ENCODE results near the gene MEPCE.
"Not testable (repeated sequence)": the region's sequence is repeated elsewhere in the genome, so short reads cannot be mapped to it uniquely, and the experiment has no call there.

The MEPCE gene, protein sequence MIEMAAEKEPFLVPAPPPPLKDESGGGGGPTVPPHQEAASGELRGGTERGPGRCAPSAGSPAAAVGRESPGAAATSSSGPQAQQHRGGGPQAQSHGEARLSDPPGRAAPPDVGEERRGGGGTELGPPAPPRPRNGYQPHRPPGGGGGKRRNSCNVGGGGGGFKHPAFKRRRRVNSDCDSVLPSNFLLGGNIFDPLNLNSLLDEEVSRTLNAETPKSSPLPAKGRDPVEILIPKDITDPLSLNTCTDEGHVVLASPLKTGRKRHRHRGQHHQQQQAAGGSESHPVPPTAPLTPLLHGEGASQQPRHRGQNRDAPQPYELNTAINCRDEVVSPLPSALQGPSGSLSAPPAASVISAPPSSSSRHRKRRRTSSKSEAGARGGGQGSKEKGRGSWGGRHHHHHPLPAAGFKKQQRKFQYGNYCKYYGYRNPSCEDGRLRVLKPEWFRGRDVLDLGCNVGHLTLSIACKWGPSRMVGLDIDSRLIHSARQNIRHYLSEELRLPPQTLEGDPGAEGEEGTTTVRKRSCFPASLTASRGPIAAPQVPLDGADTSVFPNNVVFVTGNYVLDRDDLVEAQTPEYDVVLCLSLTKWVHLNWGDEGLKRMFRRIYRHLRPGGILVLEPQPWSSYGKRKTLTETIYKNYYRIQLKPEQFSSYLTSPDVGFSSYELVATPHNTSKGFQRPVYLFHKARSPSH

GRCh38 chr7:100429637-100430492, at the start of gene MEPCE:
MEPCE (plus strand) TSS chr7:100429831; CDS start chr7:100430019, 188 bp downstream.
- DNase-seq = peak; percentile 94

DNA sequence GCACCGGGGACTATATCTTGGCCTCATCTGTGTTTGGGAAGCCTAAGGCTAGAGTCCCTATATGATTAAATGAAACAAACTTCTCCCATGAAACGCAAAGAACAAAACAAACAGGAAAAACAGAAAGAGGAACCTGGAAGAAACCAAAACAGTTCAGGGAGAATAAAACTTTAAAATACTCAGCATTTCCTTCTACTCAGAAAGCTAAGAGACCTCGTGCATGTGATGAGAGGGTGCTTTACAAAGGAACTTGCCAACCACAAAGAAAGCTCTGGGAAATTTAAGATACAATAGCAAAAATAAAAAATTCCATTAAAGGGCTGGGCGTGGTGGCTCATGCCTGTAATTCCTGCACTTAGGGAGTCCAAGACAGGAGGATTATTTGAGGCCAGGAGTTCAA, 49.4 kb upstream of the MEPCE start:
- DNase-seq = no peak

- not testable (repeated sequence) for DNase-seq
These were observed 47.9 kb upstream of the MEPCE start for GRCh38 chr7:100381531-100382233.

GRCh38 chr7:100382234-100382853, 47.3 kb upstream of the MEPCE start:
- not testable (repeated sequence) for DNase-seq

- DNase-seq = no peak
These were observed 44.9 kb upstream of the MEPCE start for GRCh38 chr7:100384628-100385294.

DNA sequence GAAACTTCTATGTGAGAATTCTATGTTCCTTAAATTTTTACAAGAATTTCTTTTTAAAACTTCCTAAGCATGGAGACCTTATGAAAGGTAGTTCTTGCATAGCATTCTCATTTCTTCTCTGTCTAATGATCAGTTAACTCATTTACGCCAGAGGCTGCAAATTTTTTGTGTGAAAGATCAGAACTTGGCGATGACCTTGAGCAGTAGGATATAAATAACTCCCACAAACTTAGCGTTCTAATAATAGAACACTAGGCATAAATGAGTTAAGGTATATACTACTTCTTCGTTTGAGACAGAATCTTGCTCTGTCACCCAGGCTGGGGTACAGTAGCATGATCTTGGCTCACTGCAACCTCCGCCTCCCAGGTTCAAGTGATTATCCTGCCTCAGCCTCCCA, 42.7 kb upstream of the MEPCE start:
- no peak for DNase-seq

DNA sequence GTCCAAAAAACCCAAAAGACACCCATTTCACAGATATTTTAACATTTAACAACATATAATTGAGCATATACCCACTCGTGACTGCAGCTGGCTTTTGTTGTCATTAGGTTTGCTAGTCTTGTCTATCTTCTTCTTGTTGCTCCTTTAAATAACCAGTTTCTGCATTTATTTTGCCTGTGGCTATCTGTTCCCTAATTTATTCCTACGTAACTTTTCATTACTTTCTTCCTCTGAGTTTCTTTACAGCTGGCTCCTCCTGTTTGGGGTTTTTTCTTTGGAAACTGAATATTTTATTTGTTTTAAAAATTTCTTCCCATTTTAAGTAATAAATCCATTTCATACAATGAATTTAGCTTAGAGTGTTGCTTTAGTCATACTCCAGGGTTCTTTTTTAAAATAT, 41.9 kb upstream of the MEPCE start:
- DNase-seq = no peak

GRCh38 chr7:100389437-100390088, 40.1 kb upstream of the MEPCE start:
- DNase-seq = no peak

DNA sequence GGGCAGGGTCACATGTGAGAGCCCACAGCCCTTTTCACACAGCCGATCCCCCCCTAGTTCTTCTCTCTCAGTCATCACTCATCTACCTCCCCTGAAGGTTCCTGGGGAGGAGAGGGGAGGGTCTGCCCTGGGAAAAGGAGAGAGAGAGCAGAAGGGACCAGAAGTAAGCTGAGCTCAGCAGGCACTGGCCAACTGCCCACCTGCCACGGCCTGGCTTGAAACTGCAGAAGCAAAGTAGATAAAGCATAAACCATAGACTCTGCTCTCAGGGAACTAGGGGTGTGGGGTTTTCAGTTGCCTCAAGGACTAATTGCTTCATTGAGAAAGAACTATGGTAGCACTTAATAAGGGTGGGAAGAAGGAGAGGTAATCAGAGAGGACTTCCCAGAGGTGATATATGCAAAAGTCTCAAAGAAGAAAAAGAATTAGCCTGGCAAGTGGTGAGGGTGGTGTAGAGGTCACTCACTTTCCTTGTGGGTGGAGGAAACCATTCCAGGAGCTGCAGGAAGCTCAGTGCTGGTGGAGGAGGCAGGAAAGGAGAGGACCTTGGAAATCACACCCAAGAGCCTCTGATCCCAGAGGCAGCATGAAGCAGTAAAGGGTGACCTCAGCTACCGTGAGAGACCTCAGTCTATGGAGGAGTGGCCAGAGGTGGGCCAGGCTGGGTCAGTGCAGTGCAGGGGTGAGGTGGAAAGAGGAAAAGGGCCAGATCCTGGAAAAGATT, 39.2 kb upstream of the MEPCE start:
- DNase-seq = no peak

- DNase-seq = no peak
These were observed 36.3 kb upstream of the MEPCE start for GRCh38 chr7:100393233-100393905.

DNA sequence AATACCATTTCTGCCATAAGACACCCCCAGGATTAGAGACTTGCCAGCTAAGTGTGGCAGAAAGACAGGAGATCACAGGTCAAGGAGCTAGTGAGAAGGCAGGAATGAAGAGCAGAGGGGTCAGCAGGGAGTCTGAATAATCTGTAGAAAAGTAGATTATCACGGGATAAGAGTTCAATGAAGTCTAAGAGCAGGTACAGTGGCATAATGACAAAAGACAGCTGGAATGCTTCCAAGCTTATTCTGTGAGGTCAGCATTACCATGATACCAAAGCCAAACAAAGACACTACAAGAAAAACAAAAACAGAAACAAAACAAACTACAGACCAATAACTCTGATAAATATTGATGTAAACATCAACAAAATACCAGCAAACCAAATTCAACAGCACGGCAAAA, 35.6 kb upstream of the MEPCE start:
- no peak for DNase-seq

- DNase-seq = peak; percentile 22 to 29
These were observed 33.1 kb upstream of the MEPCE start for GRCh38 chr7:100396421-100396982.

DNA sequence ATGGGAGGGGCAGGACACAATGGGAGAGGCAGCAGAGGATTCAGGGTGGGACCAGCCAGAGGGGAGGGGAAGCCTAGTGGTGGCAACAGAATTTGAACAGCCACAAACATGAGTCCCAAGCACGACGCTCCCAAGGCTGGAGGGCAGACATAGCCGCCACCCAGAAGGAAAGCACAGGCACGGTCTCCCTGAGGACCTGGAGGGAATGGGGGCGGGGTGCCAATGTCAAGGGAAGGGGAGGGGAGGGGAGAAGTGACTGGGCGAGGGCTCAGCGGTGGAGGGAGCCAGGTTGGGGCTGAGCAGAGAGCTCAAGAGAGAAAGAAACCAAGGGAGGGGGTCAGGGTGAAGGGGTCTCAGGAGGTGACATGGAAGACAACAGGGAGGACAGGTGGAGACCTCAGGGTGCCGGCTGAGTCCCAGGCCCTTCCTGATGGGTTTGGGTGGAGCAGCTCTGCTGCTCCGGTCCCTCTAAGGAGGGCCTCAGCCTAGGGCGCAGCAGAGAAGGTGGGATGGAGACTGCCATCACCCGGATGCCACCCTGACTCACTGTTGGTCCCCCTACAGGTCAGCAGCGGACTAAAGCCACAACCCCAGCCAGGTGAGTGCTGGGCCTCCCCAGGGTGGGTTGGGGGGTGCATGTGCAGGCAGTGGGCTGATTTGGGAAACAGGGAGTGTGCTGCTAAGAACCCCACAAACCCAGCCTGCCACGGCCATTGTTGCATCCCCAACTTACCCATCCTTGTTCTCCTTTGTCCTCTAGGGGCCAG, 32.1 kb upstream of the MEPCE start:
- no peak for DNase-seq

DNA sequence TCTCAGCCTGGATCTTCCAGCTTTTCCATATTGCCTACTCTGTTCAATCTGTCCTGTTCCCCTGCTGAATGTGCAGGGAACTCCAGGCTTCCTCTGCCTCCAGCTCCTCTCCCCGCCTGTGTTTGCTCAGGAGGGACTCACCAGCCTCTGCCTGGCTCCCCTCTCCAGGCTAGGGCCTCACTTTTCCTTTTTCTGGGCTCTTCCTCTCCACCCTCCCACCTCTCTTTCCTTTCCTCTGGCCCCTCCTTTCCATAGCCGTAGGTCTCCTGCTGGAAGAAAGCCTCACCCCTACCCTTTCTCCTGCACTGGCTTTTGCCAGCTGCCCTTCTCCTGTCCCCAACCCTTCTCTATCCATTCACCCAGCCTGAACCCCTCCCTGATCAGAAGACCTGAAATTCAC, 31.4 kb upstream of the MEPCE start:
- DNase-seq = no peak

DNA sequence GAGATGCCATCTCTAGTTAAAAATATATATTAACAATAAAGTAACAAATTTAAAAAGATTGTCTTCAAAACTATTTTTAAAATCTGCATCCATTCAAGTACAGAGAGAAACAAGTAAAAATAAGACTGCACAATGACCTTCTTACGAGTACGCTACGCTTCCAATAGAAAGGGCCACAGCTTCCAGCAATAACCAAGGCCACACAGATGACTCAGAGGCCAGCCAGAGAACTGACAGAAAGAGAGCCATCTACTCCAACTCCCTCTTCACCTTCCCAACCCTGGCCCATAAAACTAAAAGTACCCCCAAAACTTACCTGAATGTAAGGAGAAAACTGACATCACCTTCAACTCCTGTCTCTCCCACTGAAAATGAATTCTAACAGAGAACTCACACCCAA, 29.6 kb upstream of the MEPCE start:
- no peak for DNase-seq

DNA sequence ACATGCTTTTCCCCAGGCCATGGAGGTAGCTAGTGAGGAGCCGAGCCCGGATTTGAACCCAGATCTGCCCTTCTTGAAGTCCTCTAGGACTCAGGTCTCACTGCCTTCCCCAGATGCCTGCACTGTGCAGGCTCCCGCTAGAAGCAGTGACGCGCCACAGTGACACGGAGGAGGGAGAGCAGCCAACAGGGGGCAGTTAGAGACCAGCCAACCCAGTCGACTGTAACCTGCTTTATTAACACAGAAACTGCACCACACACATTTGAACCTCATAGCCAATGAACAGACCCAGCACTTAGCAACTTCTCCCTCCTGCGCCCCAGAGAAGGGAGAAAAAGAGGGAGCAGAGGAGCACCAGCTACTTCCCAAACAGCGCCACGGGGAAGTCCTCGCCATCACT, 29.0 kb upstream of the MEPCE start:
- no peak for DNase-seq

- DNase-seq = no peak
These were observed 27.8 kb upstream of the MEPCE start for GRCh38 chr7:100401811-100402210.

GRCh38 chr7:100402241-100402640, 27.4 kb upstream of the MEPCE start:
- no peak for DNase-seq

DNA sequence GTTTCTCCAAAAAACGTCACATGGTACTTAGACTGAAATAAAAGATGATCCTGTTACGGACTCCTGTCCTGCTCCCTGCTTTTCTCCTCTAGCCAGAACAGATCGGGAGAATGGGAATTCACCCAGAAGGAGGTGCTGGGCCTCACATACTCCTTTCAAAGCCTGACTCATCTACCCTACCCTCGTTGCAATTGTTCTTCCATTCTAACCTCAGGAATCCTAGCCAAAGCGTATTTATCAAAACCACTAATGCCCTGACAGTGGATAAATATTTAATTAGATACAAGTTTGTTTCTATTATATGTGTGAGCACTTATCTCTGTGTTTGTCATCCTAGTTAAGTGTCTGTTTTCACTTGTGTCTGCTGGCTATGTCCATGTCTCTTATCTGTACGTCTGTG, 22.9 kb upstream of the MEPCE start:
- DNase-seq = no peak

All from activated CD4-positive, alpha-beta T cell treated with anti-CD3 and anti-CD28 coated beads, Interleukin-2, amount 50 U/mL, for 4 hours (primary cell).